GM19455 (cell line): Measurements from ENCODE around the gene CHST4.
"Not testable (repeated sequence)": the region's sequence is repeated elsewhere in the genome, so short reads cannot be mapped to it uniquely, and the experiment has no call there.

Experiments
- ATAC-seq: cut with Tn5 transposase; IDR thresholded peaks from one replicate; pipeline ENCODE4 v1.9.1; 2021; ENCODE audit not compliant: unreplicated experiment

CHST4 gene

DNA sequence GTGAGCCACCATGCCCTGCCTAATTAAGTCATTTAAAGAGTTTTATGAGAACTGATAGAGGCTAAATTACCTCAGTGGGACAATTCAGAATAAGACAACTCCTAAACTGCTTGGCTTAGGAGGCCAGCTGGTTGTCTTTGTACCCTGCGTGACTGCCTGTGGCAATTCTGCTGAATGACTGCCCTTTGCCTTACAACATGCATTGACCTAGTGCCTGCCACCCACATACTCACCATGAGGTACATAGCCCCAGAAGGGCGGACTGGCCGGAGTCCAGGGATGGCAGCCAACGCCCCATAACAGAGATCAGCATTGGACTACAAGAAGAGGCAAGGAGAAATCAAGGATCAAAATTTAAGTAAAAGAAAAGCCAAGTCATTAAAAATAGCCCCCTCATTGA is 43.4 kb downstream of the CHST4 start:
- ATAC-seq = no peak

DNA sequence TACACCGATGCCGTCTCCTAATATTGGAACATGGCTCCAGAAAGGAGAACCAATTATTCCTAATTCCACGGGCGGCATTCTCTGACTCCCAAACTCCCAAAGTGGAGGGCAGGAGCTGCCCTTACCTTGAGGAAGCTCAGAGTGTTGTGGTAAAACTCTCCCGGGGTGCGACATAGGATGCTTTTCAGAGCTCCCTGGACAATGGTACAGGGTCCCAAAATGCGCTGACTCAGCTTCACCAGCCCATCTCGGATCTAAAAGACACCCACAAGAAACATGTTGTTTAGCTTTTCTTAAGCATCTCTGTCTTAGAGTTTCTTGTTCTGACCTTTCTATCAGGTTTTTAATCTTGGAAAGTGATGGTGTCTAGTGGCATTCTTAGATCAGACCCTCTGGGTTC is 43.9 kb downstream of the CHST4 start:
- ATAC-seq = no peak

DNA sequence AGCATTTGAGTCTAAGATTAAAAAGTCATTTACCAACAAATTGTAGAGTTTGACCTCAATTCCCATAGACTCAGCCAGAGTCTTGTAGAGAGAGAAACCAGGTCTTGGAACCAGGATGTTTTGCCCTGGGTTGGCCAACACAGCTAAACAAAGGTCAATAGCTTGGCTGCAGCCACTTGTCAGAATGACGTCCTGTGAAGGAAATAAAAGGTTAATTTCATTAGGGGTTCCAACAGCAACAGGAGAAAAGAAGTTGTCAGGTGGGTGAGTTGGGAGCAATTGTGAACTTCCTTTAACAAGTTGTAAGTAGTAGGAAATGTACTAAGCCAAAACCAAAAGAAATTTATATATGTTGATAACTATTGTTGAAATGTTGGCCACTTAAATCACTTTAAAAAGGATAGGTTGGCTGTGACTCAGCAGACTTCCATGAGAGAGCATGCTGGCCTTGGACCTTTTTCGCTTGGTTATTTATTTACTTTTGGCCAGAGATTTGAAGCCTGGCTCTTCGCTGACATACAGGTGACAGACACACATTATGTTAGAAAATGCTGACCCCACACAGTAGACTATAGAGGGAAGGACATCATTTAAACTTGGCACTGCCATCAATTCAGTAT is 46.4 kb downstream of the CHST4 start:
- ATAC-seq = no peak

DNA sequence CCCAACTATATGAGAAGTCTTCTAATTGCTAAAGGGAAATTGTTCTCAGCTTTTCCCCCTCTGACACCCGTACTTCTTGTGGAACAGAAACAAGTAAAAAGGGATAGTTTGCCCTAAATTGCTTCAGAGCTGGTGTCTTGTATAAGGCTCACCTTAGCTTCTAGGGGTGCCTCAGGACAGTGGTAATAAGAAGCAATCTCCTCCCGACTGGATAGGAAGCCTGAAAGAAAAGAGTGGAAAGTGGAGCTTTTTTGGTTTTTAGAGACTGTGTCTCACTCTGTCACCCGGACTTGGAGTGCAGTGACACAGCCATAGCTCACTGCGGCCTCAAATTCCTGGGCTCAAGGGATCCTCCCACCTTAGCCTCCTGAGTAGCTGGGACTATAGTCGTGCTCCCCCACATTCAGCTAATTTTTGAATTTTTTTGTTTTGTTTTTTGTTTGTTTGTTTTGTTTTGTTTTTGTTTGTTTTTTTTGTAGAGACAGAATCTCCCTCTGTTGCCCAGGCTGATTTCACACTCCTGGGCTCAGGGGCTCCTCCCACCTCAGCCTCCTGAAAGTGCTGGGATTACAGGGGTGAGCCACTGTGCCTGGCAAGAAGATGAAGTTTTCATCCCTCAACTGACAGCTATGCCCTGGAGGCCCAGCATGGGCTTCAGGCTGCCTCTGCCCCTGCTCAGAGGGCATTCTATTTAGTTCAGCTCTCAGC is 47.3 kb downstream of the CHST4 start:
- no peak for ATAC-seq

DNA sequence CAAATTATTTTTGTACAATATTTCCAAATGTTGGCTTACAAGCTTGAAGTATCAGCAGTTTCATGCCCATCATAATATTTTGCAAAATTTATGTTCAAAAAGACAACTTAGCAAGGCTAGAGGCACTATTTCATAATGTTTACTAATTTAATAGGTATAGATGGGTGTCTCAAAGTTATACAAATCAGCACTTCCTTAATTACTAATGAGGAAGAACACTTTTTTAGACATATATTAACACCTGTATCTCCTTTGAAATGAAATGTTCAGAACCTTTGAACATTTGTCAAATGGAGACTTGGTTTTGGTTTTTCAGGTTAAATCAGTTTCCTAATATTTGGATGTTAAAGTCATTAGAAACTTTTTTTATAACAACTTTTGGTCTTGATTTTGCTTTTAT is 48.5 kb downstream of the CHST4 start:
- ATAC-seq = no peak

DNA sequence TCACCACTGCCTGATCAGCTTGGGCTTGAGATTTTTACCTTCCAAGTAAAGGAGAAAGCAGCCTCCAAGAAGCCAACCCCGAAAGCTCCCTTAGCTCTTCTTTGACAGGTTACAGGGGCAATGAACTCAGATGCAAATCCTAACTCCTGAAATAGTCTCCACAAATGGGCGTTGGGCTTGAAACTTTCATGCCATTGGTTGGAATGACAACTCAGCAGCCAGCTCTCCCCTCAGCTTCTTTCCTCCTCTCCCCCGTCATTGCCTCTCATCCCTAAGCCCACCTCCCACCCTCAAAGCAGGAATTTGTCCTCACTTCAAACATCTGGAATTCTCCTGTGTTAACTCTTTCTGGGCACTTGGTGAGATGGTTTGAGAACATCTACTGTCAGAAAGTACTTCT is 50.7 kb downstream of the CHST4 start, which contains the start of gene TAT:
TSS of gene TAT (minus strand) at position 122 of the 400 bp plus-strand sequence. CDS start 677 bp downstream, outside the sequence.
- ATAC-seq = no peak

DNA sequence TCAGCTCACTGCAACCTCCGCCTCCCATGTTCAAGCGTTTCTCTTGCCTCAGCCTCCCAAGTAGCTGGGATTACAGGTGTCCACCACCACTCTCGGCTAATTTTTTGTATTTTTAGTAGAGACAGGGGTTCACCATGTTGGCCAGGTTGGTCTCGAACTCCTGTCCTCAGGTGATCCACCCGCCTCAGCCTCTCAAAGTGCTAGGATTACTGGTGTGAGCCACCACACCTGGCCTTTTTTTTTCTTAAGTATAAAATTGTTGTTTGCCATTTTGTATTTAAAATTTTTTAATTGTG is 56.3 kb downstream of the CHST4 start:
- not testable (repeated sequence) for ATAC-seq

DNA sequence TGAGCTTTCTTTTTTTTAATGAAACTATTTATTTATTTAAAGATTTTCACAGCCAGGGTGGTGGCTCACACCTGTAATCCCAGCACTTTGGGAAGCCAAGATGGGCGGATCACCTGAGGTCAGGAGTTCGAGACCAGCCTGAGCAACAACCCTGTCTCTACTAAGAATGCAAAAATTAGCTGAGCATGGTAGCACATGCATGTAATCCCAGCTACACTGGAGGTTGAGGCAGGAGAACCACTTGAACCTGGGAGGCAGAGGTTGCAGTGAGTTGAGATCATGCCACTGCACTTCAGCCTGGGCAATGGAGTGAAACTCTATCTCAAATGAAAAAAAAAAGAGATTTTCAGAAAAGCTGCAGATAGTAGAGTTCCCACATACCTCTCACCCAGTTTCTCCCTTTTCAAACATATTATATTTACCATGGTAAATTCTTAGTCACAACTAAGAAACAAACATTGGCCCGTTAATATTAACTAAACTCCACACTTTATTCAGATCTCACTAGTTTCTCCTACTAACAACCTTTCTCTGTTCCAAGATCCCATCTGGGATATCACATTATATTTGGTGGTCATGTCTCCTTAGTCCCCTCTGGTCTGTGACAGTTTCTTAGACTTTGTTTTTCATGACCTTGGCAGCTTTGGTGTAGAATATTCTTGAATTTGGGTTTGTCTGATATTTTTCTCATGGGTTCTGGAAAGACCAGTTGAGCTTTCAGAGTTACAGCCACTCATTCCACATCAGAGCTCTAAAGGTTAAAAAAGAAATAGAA is 58.5 kb downstream of the CHST4 start:
- ATAC-seq = no peak

DNA sequence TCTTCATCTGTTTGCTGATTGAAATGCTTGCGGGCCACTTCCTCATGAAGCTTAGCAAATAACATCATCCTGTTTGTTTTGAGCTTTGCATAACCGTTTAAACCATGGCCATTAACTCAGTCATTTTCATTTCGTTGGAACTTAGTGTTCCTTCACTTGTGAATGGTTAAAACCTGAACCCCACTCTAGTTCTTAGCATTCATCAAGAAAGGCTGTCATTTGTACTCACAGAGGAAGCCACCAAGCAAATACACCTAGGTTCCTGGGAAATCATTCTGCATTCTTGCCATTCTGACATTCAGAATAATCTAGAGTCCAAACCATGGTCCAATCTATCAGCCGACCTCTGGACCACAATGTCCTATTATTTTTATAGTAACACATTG is 59.1 kb downstream of the CHST4 start:
- no peak for ATAC-seq
